T-helper 2 cell (primary cell): ENCODE results near the gene FAM83F.
A peak's percentile ranks its signal among the peaks of the same experiment; 100 is the strongest.

Experiments used
- DNase-seq, 5 experiments: peaks; one replicate each; pipeline versions ENCODE4 v3.0.0 to v3.0.0-alpha.2; 2012 to 2022
- total RNA-seq, 2 donors: gene quantifications; one replicate each; lab custom pipeline; 2026; lab: John Stamatoyannopoulos, UW

Gene FAM83F
- 1.3 to 5.3 reads per million in 2 donors for total RNA-seq

GRCh38 chr22:39994566-39995392 is at the start of gene FAM83F:
Gene FAM83F, plus strand, starts transcription at chr22:39994954. Its CDS starts 89 bp downstream, at chr22:39995043.
- peak in 2 of 5 experiments; percentile 24 to 38 for DNase-seq

DNA sequence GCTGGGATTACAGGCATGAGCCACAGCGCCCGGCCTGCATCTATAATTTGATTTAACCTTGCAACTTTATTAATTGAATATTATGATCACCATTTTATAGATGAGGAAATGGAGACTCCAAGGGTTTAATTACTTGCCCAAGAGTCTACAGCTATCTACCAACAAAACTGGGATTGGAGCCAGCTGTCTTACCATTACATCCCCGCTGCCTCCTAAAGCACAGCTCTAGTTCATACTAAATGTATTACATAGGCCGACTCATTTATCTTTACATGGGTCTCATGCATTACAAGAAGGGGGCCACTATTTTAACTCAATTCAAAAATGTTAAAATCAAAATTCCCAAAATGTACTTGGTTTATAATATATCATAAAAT is 48.6 kb upstream of the FAM83F start:
- no peak for DNase-seq

DNA sequence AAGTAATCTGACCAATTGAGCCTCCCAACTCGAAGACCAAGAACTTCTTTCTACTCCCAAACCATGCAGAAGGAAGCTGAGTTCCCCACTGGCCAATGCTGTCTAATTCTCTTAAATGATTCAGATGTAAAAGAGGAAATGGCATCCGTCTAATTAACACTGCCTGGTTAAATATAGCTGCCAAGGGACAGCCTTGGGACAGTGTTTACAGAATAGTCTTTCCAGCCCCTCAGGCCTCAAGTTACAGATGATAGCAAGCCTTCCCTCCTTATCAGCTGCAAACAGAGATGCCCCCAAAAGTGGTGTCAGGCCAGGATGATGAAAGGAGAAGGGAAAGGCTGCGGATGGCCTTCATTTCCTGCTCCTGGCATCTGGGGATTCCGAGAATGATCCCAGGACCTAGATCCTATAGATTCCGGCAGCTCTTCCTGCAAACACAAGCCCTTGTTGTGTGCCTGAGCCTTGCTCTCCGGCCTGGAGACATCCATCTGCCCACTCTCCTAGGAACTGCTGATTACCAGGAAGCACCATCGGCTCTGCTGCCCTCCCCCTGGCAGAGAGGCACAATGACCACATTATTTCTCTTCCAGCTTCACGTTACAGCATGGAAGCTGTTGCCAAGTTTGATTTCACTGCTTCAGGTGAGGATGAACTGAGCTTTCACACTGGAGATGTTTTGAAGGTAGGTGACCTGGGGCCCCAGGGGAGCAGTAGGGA is 48.1 kb upstream of the FAM83F start:
- no peak for DNase-seq

DNA sequence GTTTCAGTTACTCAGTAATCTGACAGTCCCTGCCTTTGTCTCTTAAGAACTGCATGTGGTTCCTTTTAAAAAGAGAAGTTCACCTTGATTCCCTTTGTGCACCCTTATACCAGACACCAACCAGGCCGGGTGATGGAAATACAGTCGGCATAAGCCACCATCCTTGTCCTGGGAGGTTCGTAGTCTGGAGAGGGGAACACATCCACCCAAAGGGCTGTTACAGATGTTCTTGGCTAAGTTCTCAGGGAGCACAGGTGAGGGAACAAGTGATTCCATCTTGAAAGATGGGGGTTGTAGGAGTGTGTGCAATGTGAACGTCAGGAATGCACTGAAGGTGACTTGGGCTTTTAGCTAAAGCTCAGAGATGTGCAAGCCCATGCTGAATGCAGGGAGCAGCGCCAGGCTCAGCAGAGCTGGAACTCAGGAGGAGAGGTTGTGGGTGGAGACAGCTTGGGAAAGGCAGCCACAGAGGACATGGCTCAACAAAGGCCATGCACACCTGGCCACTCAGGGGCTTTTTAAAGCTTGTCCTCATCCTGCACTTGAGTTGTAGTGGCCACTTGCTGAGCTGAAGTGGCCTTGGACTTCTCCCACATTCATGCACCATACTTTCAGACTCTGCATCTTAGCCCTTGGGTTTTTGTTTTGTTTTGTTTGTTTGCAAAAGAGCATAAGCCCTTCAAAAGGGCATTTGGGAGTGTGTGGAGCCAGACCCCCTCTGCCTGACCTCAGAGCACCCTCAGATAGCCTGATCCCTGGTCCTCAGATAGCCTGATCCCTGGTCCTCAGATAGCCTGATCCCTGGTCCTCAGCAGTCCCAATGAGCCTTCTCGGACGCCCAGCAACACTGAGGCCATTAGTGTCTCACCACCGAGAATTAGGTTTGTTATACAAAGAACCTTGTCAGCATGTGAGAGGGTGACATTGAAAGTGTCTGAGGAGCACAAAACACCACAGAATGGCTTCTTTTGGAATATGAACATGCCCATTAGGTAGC is 47.2 kb upstream of the FAM83F start:
- no peak for DNase-seq

DNA sequence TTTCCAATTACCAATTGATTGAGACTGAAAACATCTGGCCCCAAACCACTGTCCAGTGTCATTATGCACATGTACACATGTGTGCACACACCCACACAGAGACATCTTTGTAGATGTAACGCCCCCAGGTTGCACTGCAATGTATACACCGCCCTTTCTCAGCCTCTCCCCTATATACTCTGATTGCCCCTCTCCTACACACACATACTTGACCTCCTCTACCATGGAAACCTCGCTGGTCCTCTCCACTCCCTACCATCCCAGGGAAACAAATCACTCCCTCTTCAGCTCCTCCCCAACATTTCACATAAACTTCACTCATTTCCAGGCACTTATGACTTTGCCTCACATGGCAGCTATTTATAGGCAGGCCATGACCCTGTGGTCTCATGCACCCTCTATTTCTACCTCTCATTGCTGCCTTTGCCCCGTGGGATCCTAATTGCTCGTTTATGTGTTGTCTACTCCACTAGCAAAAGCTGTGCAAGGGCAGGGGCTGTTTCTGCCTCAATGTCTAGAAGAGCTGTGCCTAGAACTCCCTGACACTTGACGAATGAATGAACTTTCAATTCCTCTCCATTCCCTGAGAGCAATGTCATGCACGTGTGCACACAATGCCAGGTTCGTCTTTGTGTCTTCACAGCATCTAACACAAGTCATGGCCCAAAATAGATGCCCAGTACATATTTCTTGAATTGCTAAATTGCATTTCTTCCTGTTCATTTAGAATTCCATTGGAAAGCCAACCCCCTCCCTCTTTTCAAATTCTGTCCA is 44.6 kb upstream of the FAM83F start:
- DNase-seq = no peak

DNA sequence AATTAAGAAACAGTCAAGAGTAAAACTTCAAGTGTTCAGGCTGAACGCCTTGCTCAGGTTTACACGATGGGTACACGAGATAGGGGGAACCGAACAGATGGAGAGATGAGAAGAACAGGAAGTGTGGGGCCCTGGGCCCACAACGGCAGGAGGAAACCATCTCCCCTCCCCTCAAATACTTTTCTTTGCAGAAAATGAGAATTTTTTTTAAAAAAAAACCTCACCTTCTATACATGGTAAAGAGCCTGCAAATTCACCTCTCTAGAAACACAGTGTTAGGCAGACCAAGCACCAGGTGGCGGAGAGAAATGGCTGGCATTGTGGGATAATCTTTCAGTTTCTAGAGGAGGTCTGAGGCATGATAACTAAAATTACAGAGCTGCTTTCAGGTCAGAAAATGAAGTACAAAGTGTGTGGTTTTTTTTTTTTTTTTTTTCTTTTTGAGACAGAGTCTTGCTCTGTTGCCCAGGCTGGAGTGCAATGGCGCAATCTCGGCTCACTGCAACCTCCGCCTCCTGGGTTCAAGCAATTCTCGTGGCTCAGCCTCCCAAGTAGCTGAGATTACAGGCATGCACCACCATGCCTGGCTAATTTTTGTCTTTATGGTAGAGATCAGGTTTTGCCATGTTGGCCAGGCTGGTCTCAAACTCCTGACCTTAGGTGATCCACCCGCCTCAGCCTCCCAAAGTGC is 43.0 kb upstream of the FAM83F start:
- peak in 3 of 5 experiments; percentile 29 to 90 (median 51) for DNase-seq

- peak in 1 of 5 experiments; percentile 38 for DNase-seq
These were observed 42.4 kb upstream of the FAM83F start for GRCh38 chr22:39952347-39952746.

GRCh38 chr22:39953101-39953500 is 41.7 kb upstream of the FAM83F start:
- no peak for DNase-seq

- DNase-seq = peak in 1 of 5 experiments; percentile 85
These were observed 40.1 kb upstream of the FAM83F start for GRCh38 chr22:39954584-39955055.

GRCh38 chr22:39955675-39956074 is 39.1 kb upstream of the FAM83F start:
- DNase-seq = no peak

- DNase-seq = peak in 1 of 5 experiments; percentile 54
These were observed 37.7 kb upstream of the FAM83F start for GRCh38 chr22:39956932-39957664.

GRCh38 chr22:39958009-39958711 is 36.6 kb upstream of the FAM83F start:
- no peak for DNase-seq

DNA sequence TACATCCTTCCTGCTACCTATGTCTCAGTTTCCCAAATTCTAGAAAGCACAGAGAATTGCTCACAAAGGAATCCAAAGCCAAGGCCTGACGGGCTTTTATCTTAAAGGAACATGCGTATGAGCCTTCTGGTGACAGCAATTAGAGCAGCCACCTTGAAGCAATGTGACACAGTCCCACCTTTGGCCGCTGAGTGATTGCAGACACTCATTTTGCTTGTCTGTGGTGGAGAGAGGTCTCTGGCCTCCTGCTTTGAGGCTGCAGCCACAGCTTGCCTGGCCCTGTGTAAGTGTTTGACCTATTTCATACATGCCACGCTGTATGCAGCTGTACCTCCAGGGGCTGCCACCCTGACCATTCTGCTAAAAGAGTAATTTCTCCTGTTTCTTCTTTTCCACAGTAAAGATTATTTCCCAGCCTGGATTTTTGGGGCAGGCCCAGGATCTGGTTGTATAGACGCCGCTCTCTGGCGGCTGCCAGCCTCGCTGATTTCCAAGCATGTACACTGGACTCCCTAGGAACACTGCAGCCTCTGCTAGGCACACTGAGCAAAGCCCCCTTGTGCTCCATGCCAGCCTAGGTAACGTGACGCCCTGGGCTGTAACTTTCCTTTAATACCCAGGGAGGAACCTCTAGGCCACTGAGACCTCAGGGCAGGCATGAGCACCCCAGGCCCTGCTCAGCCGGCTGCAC is 35.7 kb upstream of the FAM83F start:
- DNase-seq = no peak

- DNase-seq = peak in 1 of 5 experiments; percentile 51
These were observed 34.9 kb upstream of the FAM83F start, which contains the start of gene TMA7B for GRCh38 chr22:39959640-39960447. Gene TMA7B, plus strand, starts transcription at chr22:39960397. Its CDS starts 3,978 bp downstream, at chr22:39964375.

- peak in 4 of 5 experiments; percentile 20 to 97 (median 62) for DNase-seq
These were observed 33.7 kb upstream of the FAM83F start for GRCh38 chr22:39960791-39961746.

DNA sequence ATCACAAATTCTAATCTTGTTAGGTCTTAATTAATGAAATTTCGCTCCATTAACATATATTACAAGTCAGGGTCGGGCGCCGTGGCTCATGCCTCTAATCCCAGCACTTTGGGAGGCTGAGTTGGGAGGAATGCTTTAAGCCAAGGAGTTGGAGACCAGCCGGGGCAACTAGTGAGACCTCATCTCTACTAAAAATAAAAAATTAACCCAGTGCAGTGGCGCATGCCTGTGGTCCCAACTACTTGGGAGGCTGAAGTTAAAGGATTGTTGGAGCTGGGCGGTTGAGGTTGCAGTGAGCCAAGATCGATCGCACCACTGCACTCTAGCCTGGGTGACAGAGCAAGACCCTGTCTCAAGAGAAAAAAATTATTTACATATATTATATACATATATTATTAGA is 32.7 kb upstream of the FAM83F start:
- DNase-seq = no peak

- DNase-seq = no peak
These were observed 29.0 kb upstream of the FAM83F start for GRCh38 chr22:39965748-39966147.
